RPMI7951 (cell line): ENCODE results near the gene APBB2. TPM values are rescaled to one million over a fixed set of nuclear protein-coding genes. Genes with fewer than 3 reads are reported as not detected.

Experiments used
- DNase-seq: peaks from one replicate; pipeline ENCODE4 v3.0.0-alpha.2; 2012; ENCODE audit warnings: low read depth
- total RNA-seq: library from RNA; depleted of rRNA; stranded (reverse); fragments of >200 nt; shearing (Covaris generic); gene quantifications from 2 replicates; pipeline ENCODE4 v1.2.3, GENCODE V29; 2014

APBB2 gene
- total RNA-seq, 1 experiment from 2014 or later, result 54.3 TPM

DNA sequence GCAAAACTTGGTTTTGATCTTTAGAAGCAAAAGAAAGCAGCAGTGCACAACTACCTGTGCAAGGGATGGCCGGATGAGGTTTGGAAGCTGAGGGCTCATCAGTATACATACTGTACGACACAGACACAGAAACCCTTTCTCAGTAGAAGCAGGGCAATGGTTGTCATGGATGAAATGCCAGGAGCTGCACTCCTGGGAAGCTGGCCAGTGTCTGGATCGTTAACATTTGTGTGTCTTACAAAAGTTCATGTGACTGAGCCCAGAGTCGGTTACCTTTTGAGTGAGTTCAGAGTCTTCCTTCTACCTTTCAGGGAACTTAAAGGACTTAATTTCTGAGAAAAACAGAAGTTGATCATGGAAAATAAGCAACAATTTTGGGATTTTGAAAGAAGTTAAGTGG lies 230.3 kb downstream of the APBB2 start:
- no peak for DNase-seq

DNA sequence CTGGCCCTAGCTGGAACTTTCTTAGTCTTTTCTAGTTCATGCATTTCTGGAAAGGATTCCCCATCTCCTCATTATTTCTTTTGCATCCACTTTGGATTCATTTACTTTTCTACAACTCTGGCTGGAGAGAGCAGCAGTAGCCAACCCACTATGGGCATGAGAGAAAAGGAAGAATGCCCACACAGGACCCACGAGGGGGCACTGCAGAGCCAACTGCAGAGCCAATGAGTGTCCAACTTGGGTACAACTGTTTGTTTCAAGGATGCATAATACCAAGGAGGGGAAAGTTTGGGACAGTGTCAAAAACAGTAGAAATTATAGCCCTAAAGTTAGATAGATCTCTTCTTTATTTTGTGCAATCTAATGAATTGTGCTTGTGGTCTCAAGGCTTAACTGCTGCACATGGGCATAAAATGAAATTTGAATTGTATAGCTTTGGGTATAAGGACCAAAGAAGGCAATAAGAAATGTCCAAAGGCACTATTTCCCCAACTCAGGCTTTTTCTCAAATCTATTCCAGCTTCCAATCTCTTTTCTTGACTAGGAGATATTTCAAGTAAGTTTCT lies 233.9 kb downstream of the APBB2 start:
- peak; percentile 58 for DNase-seq

DNA sequence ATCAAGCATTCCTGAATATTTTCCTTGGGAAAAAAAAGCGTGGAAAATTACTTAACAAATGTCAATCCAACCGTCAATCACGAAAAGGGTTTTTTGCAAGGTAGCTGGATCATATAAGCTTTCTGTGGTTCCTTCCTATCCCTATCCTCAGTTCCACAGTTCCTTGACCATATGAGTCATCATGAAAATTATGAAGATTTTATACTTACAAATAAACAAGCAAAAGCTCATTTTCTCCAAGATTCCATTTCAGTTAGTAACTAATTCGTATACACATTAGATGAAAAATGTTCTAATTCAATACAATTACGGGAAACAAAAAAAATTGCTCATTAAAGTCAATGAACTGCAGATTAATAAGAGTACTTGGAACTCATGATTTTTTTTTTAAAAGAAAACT lies 235.8 kb downstream of the APBB2 start:
- no peak for DNase-seq

DNA sequence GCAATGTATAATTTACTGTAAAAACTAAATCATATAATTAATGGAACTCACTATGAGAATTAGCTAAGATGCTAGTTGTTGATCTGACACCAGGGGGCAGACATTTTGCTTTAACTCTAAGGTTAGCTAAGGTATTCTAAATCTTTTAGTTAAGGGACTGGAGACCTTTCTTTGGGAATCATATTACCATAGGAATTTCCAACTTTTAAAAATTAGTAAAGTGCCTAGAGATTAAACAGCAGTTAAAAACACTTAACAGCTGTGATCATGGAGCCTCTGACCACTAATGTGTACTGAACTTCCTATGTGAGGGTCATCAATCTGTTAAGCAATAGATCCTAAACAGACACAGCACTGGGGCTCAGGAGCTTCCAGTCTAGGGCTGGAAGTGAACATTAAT lies 238.0 kb downstream of the APBB2 start:
- peak; percentile 58 for DNase-seq

DNA sequence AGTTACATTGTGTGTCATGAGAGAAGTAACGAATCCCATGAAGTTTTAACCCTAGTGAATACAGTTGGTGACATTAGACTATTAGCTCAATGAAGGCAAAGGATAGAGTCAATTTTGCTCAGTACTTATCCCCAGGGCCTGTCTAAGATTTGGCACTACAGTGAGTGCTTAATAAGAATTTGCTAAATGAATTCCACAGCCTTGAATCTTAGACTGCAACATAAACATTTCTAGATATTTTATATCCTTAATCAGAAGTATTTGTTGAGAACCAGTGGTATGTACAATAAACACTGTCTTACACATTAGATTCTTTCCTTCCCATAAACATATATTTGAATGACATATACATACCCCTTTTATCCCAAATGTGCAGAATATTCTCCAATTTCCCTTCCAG lies 241.6 kb downstream of the APBB2 start:
- no peak for DNase-seq

DNA sequence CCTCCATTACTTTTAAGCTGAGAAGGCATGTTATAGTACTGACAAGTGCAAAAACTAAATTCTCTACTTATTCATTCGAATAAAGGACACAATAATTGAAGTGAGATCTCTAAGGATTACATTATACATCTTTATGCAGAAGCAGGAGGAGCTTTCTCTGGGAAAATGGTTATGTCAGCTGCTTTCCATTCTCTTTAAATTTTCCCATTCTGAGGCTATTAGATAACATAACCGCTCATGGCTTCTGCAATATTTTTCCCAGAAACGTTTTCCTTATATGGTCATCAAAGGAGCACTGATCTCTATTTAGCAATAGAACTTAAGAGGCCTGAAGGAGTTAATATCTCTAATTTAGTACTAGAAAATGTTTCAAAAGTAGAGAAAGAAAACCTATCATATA lies 243.0 kb downstream of the APBB2 start:
- no peak for DNase-seq

DNA sequence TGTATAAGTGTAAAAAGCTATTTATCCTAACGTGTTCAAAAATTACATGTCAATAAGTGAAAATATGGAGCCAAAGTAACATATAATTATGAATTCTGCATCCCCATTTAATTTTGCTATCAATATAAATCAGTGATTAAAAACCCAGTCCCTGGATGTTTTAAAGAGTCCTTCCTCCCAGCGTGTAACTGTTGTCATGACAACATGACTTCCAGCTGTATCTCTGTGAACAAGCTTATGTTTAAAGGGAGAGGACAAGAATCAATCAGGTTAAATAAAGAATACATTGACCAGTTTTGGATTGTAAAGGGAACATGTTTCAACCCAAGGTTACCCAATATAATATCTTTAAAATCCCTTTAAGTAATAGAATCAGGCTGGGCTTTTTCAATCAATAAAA lies 244.8 kb downstream of the APBB2 start:
- DNase-seq, result no peak

DNA sequence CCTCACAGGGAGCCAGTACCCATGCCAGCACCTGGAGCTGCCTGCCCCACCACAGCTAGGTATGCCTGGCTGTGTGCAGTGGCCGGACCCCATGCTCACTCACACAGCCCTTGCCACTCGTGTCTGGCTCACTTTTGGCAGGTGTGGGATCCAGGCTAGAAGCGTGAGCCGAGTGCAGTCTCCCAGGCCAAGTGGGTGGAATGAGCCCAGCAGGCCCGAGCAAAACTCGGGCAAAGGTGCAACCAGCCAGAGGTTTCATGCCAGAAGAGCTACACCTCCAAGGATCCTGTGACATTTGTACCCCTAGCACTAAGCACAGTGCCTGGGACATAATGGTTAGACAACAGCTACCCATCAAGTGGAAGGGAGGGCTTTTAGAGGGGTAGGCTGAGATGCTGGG lies 246.8 kb downstream of the APBB2 start:
- DNase-seq, result no peak

DNA sequence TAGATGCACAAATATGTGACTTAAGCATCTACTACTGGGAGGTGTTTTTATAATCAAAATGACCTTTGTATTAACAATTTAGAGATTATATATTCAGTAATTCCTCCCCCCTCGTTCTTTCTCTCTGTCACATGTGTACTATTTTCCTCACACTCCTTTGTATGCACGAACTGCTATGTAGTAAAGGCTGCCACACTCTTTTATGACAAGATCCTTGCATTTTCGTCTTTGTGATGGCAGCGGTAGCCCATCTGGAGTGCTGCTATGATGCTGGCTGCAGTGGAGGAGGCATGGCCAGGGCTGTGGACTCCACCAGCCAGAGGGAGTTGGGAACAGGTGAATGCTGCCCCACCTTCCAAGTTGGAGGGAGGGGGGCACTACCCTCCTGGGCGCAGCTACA lies 248.3 kb downstream of the APBB2 start:
- DNase-seq, result no peak

DNA sequence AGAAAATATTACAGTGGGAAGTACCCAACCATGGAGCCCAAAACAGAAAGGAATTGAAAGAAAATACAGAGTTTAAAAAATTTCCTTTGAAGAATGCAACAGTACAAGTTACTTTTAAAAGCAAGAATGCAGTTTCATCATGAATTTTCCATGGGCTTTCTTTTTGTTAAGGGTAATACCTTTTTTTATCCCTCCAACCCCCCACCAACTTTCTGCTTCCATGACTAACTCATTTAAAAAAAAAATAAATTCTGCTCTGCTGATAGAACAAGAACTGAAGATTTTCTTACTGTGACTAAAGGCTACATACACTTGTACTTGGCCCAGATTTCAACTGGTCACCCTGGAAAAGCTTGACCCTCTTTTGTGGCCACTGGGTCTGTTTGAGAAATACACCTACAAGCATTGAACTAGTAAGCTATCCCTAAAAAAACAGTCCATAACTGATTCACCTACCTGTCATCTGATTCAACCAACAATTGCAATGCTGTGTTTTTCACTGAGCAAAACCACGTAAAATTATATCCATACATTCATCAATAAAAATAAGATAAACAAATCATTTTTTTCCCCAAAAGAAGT lies 250.4 kb downstream of the APBB2 start:
- no peak for DNase-seq

DNA sequence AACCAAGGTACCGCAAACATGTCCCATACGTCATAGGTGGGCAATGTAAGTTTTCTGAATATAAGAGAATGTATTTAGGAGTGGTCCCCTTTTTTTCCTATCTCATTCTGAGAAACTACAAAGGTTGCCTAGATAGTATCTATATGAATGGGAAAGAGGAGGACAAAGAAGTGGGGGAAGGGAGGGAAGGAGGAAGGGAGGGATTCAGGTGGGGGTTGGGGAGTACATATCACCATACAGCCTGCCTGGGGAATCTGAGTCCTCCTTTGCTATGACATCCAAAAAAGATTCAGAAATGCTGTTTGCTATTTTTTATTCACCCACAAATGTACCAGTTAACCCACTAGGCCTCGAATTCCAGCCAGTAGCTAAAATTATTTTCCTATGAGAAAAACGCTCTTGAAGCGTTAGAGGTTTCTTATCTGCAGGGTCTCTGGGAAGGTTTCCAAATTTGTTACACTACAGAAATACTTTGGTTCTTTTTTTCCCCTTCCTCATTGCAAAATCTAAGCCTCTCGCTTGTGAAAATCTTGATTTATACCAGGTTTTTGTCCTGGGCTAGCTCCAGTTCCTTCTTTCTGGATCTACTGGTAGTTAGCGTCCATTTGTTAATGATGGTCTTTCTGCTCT lies 251.7 kb downstream of the APBB2 start:
- DNase-seq, result no peak

DNA sequence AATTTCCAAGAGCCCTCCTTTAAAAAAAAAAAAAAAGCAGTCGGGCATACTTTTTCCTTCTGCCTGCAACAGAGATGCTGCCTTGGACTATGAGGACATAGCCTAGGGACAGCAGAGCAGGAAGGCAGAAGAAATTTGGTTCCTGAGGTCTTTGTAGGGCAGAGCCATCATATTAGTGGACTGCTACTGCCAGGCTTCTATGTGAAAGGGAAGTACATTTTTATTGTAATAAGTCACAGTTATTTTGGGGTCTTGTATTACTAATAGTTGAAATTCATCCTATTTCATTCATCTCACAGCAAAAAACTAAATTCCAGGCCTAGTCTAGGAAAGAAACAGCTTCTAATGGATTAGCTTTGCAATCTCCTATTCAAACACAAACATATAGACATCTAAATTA lies 253.4 kb downstream of the APBB2 start:
- DNase-seq, result no peak

DNA sequence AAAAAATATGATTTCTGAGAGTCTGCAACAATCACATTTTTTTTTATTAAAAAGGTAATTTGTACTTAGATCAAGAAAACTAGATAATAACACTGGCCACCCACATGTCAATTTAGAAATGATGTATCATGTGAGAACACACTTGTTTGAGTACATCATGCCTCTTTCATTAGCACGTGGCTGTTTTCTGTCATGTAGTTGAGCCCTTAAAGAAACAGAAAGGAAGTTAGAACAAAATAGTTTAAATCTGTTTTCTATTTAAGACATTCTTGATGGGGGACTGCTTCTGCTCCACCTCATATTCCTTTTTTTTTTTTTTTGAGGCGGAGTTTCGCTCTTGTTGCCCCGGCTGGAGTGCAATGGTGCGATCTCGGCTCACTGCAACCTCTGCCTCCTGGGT lies 257.1 kb downstream of the APBB2 start:
- DNase-seq, result no peak

DNA sequence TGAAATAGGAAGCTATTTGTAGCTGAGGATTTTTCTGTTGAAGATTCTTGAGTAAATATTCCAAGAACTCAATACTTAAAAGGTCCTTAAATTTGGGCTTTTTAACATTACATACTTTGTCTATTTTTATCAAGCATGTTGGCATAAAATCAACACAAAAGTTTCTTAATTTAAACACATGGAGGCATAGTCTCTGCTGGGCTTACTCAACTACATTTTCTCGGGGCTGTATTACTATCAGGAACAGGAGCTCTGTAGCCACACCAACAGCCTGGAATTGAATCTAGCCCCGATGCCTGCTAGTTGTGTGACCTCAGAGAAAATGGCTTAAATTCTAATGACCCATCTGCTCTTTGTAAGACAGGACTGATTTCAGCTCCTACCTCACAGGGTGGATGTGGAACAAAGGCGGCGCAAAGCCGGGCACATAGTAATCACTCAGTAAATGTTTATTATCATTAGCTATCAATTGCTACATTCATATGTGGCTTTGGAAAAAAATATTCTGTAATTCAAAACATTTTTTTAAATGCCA lies 257.6 kb downstream of the APBB2 start:
- no peak for DNase-seq

DNA sequence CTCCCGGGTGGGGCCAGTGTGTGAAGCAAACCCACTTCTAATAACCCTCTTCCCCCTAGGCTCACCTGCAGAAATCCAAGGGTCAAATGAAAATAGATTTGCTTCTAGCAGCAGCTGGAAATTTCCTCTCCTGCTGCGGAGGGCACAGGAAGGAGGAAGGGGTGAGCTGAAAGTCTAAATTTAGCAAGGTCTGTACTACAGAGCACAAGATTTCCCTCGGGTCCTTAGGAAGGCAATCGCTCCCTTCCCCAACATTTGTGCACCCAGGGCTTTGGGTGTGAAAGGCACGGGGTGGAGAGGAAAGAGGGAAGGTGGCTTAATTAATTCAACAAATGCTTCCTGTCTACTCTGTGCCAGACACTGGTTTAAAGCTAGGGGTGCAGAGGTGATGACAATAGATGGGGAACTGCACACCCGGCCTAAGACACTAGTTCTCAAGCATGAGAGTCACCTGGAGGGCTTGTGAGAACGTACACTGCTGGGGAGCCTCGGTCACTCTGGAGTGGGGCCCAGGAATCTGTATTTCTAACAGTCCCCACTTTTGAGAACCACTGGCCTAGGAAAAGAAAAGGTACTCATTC lies 260.2 kb downstream of the APBB2 start:
- DNase-seq, result no peak

DNA sequence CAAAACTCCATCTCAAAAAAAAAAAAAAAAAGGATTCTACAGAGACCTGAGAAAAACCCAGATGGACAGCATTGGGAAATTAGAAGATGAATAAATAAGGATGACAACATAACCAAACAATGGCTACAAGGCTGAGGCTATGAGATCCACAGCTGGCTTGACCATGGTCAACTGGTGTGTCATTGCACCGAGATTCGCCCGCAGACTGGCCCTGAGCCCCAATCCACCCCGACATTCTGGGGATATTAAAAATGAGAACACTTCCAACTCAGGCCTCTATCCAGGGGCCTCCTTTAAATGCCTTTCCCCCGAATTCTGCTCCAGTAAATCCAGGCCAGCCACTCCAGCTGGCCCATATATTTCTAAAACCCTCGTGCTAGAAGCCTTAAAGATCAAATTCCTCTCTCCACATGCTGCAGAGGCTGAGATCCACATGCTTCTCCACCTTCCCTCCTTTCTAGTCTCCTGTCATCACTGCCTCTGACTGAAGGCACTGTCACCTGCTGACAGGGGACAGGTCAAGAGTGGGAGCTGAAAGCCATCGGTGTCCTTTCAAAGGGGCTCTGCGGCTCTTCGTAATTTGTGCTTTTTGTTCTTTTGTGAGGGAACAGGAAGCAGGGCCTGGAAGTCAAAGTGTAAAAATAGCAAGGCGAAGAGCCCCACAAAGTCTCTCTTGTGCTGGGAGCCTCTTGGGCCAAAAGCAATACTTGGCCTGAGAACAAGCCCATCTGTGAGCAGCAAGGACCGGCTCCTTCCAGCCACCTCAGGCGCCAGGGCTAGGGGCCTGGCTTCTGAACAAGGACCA lies 260.9 kb downstream of the APBB2 start:
- no peak for DNase-seq

DNA sequence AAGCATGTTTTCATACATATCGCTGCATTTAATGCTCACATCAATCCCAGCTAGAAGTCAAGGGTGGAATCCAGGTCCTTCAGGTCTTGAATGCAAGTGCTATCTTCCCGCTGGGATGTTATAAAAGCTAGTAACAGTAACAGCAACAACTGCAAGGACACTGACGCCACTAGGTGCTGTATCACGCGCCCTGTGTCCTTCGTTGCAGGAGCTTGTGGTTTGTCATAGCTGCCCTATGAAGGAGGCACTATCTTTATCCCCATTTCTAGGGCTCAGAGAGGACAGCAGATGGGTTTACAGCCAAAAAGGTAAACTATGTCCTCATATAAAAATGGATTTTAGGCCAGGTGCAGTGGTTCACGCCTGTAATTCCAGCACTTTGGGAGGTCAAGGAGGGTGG lies 261.7 kb downstream of the APBB2 start:
- no peak for DNase-seq

DNA sequence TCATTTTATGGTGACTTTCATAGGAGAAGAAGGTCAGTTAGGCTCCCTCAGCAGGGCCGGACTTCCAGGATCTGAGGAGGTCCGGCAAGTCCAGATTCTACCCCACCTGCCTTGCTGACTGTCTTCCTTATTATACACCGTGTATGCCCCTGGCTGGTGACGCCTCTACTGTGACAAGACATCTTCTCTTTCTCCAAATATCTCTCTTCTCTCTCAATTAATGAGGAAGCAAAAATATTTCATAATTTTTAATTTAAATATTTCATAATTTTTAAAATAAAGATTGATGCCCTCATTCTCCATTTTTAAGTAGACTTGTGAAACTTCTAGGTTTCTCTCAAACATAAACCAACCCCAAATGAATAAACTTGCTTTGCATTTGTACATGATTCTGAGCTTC lies 262.1 kb downstream of the APBB2 start:
- DNase-seq, result no peak

DNA sequence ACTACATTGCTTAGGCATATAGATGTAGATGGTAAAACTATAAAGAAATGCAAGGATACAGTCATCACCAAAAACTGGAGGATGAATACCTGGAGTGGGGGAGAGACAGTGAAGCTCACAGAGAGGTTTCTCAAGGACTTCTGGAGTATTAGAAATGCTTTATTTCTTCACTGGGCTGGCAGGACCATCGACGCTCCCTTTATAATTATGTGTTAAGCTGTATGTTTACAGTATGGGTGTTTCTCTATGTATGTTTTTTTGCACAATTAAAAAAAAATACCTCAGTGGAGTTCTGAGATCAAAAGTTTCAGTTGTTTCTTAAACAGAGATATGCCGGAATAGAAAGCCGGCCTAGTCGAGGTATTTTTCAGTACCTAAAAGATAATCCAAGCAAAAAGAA lies 263.3 kb downstream of the APBB2 start:
- DNase-seq, result no peak

DNA sequence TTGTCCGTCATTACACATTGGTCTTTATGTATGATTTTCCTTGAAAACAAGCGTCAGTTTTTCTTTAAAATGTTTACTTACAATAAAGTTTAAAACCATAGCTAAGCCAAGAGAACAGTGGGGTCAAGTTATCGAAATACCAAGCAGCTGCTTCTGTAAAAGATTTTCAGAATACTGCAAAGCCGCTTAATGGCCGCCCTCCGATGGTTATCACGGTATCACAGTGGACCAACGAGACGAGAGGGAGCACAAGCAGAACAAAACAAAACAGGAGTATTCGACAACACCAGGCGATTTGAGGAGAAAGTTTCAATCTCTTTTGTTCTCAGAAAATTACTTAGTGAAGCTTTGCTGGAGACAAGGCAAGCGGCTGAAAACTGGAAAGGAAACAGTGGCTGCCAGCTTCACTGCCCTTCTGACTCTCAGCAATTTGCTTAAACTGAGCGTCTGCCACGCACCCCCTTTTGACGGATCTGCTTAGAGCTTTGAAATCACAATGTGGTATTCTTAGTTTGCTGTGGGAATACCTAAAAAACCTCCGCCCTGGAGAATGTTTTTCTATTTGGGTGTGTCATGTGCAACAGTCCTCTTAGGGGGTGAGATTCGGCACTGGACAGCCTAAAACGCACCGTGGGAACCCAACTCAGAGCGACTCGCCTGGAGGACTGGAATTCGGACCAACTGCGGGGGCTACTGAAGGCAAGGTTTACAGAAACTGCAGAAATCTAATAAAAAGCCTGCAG lies 264.8 kb downstream of the APBB2 start:
- no peak for DNase-seq

DNA sequence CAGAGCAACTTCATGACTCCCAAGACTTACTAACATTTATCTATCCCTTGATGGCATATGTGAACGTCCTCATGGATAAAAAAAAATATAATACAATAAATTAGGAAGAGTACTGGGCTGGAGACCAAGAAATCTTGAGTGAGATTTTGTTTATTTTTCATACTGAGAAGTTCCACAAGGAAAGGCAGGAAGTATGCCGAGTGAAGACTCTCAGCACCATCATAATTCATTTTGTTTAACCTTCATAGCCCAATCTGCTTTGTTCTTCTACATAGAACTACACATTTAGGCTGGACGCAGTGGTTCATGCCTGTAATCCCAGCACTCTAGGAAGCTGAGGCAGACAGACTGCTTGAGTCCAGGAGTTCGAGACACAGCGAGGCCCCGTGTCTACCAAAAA lies 266.3 kb downstream of the APBB2 start:
- no peak for DNase-seq

DNA sequence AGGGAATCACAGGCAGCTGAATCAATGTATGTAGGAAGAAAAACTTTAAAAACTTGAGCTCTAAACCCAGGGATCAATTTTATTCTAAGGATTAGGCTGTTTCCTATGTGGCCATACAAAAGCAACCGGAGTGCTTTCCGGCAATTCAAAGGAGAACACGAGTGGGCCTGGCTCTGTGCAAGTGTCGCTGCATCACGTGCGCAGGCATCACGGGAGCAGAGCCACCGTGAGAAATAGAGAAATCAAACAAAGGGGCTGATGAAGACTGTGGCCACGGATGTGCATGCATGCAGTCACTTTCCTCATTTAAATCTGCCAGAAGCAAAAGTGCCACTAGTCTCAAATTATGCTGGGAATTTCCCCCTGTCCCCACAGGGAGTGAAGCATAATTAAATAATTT lies 267.7 kb downstream of the APBB2 start:
- no peak for DNase-seq
